Measurements from ENCODE around the gene LHX3.

Gene LHX3

GRCh38 chr9:136160381-136160841, 44.5 kb downstream of the LHX3 start:
- Histone ChIP-seq H3K79me2 (no peaks in the 10 kb centered on the region), H3K4me1 (no peaks in the 10 kb centered on the region), H3K27ac (no peak overlapping the region), H3K27me3 (ENCODE audit: control insufficient read depth, insufficient read depth, low read length) (no peaks in the 10 kb centered on the region), H3K9ac (no peak overlapping the region), H3K4me2 (ENCODE audit: low read length) (no peak overlapping the region), H3K9me3 (ENCODE audit: control insufficient read depth, low read length) (no peaks in the 10 kb centered on the region), H2AFZ (no peak overlapping the region), H3K36me3 (ENCODE audit: control insufficient read depth, insufficient read depth, low read length) (no peaks in the 10 kb centered on the region), H3K4me3 (ENCODE audit: low read depth, low read length) (no peak overlapping the region)
- TF ChIP-seq, protein P1, sequence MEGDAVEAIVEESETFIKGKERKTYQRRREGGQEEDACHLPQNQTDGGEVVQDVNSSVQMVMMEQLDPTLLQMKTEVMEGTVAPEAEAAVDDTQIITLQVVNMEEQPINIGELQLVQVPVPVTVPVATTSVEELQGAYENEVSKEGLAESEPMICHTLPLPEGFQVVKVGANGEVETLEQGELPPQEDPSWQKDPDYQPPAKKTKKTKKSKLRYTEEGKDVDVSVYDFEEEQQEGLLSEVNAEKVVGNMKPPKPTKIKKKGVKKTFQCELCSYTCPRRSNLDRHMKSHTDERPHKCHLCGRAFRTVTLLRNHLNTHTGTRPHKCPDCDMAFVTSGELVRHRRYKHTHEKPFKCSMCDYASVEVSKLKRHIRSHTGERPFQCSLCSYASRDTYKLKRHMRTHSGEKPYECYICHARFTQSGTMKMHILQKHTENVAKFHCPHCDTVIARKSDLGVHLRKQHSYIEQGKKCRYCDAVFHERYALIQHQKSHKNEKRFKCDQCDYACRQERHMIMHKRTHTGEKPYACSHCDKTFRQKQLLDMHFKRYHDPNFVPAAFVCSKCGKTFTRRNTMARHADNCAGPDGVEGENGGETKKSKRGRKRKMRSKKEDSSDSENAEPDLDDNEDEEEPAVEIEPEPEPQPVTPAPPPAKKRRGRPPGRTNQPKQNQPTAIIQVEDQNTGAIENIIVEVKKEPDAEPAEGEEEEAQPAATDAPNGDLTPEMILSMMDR (IDR thresholded peaks at IDR 0.05) = no peak

GRCh38 chr9:136159851-136160250, 45.1 kb downstream of the LHX3 start:
- TF ChIP-seq, protein P1 (IDR thresholded peaks at IDR 0.05) = no peak
- Histone ChIP-seq H2AFZ (no peak overlapping the region), H3K4me3 (ENCODE audit: low read depth, low read length) (no peak overlapping the region), H3K27me3 (ENCODE audit: control insufficient read depth, insufficient read depth, low read length) (no peaks in the 10 kb centered on the region), H3K4me2 (ENCODE audit: low read length) (no peak overlapping the region), H3K36me3 (ENCODE audit: control insufficient read depth, insufficient read depth, low read length) (no peaks in the 10 kb centered on the region), H3K4me1 (no peaks in the 10 kb centered on the region), H3K79me2 (no peaks in the 10 kb centered on the region), H3K27ac (no peak overlapping the region), H3K9me3 (ENCODE audit: control insufficient read depth, low read length) (no peaks in the 10 kb centered on the region), H3K9ac (no peak overlapping the region)

GRCh38 chr9:136157477-136158265, 47.3 kb downstream of the LHX3 start:
- no peaks in the 10 kb centered on the region for H3K27me3 ChIP-seq (ENCODE audit: control insufficient read depth, insufficient read depth, low read length)

DNA sequence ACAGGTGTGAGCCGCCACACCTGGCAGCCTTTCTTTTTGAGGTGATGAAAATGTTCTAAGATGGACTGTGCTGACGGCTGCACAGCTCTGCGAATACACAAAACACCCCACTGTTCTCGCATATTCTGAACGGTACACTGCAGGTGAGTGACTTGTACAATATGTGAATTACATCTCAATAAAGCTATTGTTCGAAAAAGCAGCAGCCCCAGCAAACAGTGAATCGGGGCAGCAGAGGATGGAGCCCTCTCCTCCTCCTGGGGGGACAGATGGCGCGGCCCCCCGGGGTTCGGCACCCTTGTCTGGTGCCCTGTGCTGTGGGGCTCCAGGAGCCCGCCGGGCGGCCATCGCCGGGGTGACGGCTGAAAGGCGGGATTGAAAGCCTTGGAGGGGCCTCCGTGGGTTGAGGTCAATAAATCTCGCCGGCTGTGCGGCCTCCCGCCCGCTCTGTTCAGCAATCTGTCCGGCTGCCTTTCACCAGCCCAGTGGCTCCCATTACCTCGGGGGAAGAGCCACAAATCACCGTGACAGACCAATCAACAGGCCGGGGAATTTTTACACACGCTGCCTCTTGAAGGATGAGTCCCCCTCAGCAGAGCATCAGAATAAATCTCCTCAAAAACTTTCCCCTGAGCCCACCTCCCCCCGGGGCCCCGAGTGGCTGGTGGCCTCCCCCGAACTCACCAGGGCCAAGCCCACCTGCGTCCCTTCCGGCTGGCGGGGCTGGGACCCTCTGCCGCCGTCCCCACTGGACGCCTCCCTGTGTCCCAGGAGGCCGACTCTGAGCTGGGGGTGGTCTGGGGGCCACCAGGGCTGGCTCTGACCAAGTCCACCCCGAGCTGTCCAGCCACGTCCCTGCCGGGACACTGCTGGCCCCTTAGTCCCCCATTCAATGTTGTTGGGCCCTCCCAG, 48.5 kb downstream of the LHX3 start:
- H3K4me3 ChIP-seq (ENCODE audit: low read depth, low read length) = no peak overlapping the region
- no peak overlapping the region for H3K4me2 ChIP-seq (ENCODE audit: low read length)
- H3K36me3 ChIP-seq (ENCODE audit: control insufficient read depth, insufficient read depth, low read length) = no peaks in the 10 kb centered on the region
- TF ChIP-seq, protein P1 (IDR thresholded peaks at IDR 0.05) = no peak
- H3K79me2 ChIP-seq = no peaks in the 10 kb centered on the region
- no peak overlapping the region for H3K9ac ChIP-seq
- no peaks in the 10 kb centered on the region for H3K9me3 ChIP-seq (ENCODE audit: control insufficient read depth, low read length)
- no peaks in the 10 kb centered on the region for H3K4me1 ChIP-seq
- H3K27ac ChIP-seq = no peak overlapping the region
- H2AFZ ChIP-seq = no peak overlapping the region
- H3K27me3 ChIP-seq (ENCODE audit: control insufficient read depth, insufficient read depth, low read length) = no peaks in the 10 kb centered on the region

More at GRCh38 chr9:136157477-136158265, 47.3 kb downstream of the LHX3 start:
- Histone ChIP-seq H3K79me2 (no peaks in the 10 kb centered on the region), H3K36me3 (ENCODE audit: control insufficient read depth, insufficient read depth, low read length) (no peaks in the 10 kb centered on the region), H3K4me1 (no peaks in the 10 kb centered on the region), H2AFZ (no peak overlapping the region), H3K9ac (no peak overlapping the region), H3K4me3 (ENCODE audit: low read depth, low read length) (no peak overlapping the region), H3K27ac (no peak overlapping the region), H3K4me2 (ENCODE audit: low read length) (no peak overlapping the region), H3K9me3 (ENCODE audit: control insufficient read depth, low read length) (no peaks in the 10 kb centered on the region)
- TF ChIP-seq, protein P1 (IDR thresholded peaks at IDR 0.05) = no peak
